ENCODE data around the gene SSBP3.
A peak's percentile ranks its signal among the peaks of the same experiment; 100 is the strongest.

SSBP3 gene

GRCh38 chr1:54305906-54306514, 100.2 kb downstream of the SSBP3 start:
- DNase-seq (ENCODE audit: low spot score), result no peak

GRCh38 chr1:54304518-54304917, 101.7 kb downstream of the SSBP3 start:
- no peak for DNase-seq (ENCODE audit: low spot score)

DNA sequence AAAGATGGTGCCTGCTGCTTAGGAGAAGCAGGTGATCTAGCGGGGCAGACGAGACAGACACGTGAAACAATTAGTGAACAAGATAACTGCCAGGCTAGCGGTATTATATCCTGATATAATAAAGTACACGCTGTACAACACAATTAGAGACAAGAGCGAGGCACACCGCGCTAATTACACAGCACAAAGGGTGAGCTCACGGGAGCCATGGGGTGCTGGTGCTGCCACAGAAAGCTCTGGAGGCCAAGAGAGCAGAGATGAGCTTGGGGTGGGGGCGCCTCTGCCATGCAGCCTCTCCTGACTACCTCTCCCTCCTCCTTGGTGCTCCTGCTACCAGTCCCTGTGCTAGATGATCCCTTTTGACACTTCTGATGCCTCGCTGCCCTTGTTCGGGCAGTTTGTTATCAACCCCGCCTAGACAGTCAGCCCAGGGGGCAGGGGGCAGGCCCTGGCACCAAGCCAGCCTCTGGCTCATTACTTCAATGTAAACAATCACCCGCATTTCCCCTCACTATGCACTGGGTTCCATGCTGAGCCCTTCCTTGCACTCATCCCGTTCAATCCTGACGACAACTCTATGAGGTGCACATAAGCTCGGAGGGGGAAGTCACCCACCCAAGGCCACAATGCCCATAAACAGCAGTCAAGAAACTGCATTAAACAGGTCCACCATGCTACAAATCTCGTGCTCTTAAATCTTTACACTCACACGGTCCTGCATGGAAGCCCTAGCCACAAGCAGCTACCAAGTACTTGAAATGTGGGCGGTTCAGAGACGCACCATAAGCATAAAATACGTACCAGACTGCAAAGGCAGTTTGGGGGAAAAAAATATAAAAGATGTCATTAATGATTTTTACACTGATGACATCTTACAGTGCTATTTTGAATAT, 103.0 kb downstream of the SSBP3 start:
- DNase-seq (ENCODE audit: low spot score), result no peak

GRCh38 chr1:54302549-54302948, 103.6 kb downstream of the SSBP3 start:
- DNase-seq (ENCODE audit: low spot score), result no peak

GRCh38 chr1:54301497-54301896, 104.7 kb downstream of the SSBP3 start:
- no peak for DNase-seq (ENCODE audit: low spot score)

GRCh38 chr1:54300401-54300800, 105.8 kb downstream of the SSBP3 start:
- DNase-seq (ENCODE audit: low spot score), result no peak

- DNase-seq (ENCODE audit: low spot score), result no peak
Observed at GRCh38 chr1:54299037-54299436, 107.2 kb downstream of the SSBP3 start.

DNA sequence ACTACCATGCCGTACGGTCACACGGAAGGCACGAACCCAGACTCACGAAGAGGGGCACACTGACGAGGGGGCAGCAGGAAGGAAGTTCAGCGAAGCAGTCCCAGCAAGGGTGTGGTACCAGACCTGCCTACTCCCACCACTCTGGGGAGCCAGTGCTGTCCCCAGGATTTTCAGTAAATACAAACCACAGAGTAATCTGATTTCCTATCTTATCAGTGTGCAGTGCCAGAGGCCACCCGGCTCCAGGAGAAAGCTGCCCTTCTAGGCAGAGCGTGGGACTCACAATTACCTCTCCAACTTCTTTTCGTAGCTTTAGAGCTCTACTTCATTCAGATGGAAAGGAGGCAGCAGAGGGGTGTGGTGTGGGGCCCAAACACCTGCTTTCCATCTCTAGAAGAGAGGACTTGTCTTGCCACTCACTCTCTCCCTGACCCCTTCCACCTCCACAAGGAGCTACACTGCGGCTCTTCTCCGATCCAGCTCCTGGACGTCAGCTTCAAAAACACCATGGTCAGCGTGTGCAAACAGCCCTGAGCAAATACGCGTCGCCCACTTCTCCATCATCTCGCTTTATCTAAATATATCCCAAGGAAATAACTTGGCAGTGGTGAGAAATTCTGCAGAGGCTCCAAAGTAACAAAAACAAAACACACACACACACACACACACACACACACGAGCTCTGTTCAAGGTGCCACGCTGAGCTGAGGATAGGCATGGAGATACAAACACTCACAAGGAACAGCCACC, 107.7 kb downstream of the SSBP3 start:
- DNase-seq (ENCODE audit: low spot score), result no peak

- no peak for DNase-seq (ENCODE audit: low spot score)
Observed at GRCh38 chr1:54297596-54298283, 108.5 kb downstream of the SSBP3 start.

GRCh38 chr1:54296666-54297065, 109.5 kb downstream of the SSBP3 start:
- no peak for DNase-seq (ENCODE audit: low spot score)

- peak; percentile 70 for DNase-seq (ENCODE audit: low spot score)
Observed at GRCh38 chr1:54294887-54295286, 111.3 kb downstream of the SSBP3 start.

DNA sequence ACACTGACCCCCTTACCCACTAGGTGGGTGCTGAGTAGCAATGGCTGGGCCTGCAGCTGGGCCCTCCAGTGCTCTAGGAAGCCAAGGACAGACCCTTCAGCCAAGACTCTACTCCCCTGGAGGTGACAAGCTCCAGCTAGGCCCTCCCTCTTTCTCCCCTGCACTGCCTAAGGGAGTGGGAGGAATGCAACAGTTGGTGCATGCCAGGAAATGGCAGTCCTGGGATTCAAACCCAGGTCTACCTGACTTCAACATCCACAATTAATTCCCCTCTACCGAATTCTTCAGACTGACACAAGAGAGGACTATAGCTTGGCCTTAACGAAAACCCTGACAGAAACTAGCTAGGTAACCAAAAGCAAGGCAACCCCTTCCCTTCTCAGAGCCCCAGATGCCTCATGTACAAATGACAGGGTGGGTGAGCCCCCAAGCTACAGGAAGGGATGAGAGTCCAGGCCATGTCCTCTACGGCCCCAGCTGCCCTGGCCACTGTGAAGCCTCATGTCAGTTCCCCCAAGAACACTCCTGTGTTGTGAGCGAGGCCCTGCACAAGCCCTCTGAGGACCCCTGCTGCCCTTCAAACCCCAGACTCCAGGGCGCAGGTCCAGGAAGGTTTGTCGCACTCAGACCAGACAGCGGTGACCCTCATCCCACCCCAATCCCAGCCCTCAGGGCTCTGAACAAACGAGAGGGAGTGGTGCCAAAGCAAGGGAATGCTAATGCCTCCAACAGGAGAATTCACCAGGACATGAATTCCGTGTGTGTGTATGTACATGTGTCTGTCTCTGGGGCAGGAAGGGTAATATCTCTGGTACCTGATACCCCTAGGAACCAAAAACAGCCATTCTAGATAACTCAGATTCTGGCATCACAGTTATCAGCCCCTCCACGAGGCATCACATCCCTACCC, 113.9 kb downstream of the SSBP3 start:
- no peak for DNase-seq (ENCODE audit: low spot score)

DNA sequence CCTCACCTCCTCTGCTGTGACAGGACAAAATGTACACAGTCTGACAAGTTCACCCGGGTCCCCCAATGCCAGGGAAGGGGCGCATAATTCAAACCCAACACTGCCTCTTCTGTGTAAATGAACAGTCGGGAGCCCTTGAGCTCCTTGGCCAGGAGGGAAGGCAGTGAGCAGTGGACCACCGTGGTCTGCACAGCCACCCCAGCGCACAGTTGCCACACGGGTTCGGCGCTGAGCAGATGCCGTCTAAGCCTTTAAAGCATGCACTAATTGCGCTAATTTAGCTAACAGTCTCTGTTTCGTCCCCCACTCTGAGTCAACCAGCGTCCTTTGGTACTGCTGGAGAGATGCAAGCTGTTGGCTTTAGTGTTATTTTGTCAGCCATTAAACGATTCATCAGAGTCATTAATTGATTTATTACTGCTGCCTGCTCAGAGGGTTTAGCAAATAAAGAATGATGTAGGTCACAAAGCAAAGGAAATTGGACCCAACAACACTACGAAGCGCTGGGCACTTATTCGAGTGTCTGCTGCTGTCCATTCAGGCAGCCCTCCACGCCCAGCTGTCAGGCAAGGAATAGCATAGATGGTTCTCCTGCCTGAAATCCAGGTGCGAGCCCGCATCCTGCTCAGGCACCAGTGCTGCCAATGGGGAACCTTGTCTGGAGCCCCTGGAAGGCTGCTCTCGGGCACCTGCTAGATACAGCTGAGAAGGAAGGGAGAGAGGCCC, 114.8 kb downstream of the SSBP3 start:
- DNase-seq (ENCODE audit: low spot score), result no peak

- DNase-seq (ENCODE audit: low spot score), result no peak
Observed at GRCh38 chr1:54290506-54291184, 115.5 kb downstream of the SSBP3 start.

- no peak for DNase-seq (ENCODE audit: low spot score)
Observed at GRCh38 chr1:54289712-54290233, 116.4 kb downstream of the SSBP3 start.

GRCh38 chr1:54287801-54288211, 118.4 kb downstream of the SSBP3 start:
- peak; percentile 61 for DNase-seq (ENCODE audit: low spot score)

GRCh38 chr1:54287176-54287650, 119.0 kb downstream of the SSBP3 start:
- peak; percentile 62 for DNase-seq (ENCODE audit: low spot score)

GRCh38 chr1:54285815-54286345, 120.3 kb downstream of the SSBP3 start:
- no peak for DNase-seq (ENCODE audit: low spot score)

All from AG08396 (cell line).